H9 (cell line): ENCODE data around the gene PSMD8. TPM values are rescaled to one million over a fixed set of nuclear protein-coding genes. Genes with fewer than 3 reads are reported as not detected.

ENCODE experiments used
- DNase-seq: peaks from one replicate; pipeline ENCODE4 v3.0.0-alpha.2; 2017
- H2AFZ ChIP-seq: one replicate; pipeline ENCODE4 v1.6.1; 2013; ENCODE audit warnings: mild to moderate bottlenecking, low read length, control low read depth, moderate library complexity
- H2AK5ac ChIP-seq: 2 replicates; pipeline ENCODE4 v1.6.1; 2013; ENCODE audit warnings: low read length, control low read depth, mixed read lengths; ENCODE audit not compliant: insufficient read length
- H2BK120ac ChIP-seq: one replicate; pipeline ENCODE4 v1.6.1; 2013; ENCODE audit warnings: low read depth, mild to moderate bottlenecking, low read length, control low read depth, inconsistent platforms; ENCODE audit not compliant: poor library complexity, severe bottlenecking
- H2BK12ac ChIP-seq: 2 replicates; pipeline ENCODE4 v1.6.1; 2013; ENCODE audit warnings: low read length, control low read depth, mixed read lengths, low read depth; ENCODE audit not compliant: insufficient read length
- H2BK15ac ChIP-seq: 2 replicates; pipeline ENCODE4 v1.6.1; 2013; ENCODE audit warnings: low read depth, low read length, control low read depth
- H2BK20ac ChIP-seq: one replicate; pipeline ENCODE4 v1.6.1; 2013; ENCODE audit warnings: low read depth, mild to moderate bottlenecking, low read length, control low read depth, inconsistent platforms; ENCODE audit not compliant: poor library complexity, severe bottlenecking
- H2BK5ac ChIP-seq: 2 replicates; pipeline ENCODE4 v1.6.1; 2013; ENCODE audit warnings: low read length, control low read depth, mixed read lengths; ENCODE audit not compliant: insufficient read length
- H3K14ac ChIP-seq: 2 replicates; pipeline ENCODE4 v1.6.1; 2013; ENCODE audit warnings: low read length, control low read depth; ENCODE audit not compliant: insufficient read depth
- H3K18ac ChIP-seq: 2 replicates; pipeline ENCODE4 v1.6.1; 2013; ENCODE audit warnings: low read depth, mild to moderate bottlenecking, mixed read lengths, low read length, control low read depth; ENCODE audit not compliant: insufficient read length
- H3K23ac ChIP-seq: 2 replicates; pipeline ENCODE4 v1.6.1; 2013; ENCODE audit warnings: low read length, control low read depth, mixed read lengths, low read depth; ENCODE audit not compliant: insufficient read length
- H3K23me2 ChIP-seq: 2 replicates; pipeline ENCODE4 v1.6.1; 2013; ENCODE audit warnings: low read depth, mild to moderate bottlenecking, mixed read lengths, low read length, control low read depth; ENCODE audit not compliant: insufficient read length, poor library complexity, severe bottlenecking
- H3K27ac ChIP-seq: 2 replicates; pipeline ENCODE4 v1.5.1; 2013; ENCODE audit warnings: low read length, control low read depth, mixed read lengths, low read depth; ENCODE audit not compliant: insufficient read length
- H3K27me3 ChIP-seq: 2 replicates; pipeline ENCODE4 v1.6.1; 2013; ENCODE audit warnings: low read length, control low read depth, inconsistent platforms; ENCODE audit not compliant: insufficient read depth
- H3K4ac ChIP-seq: 2 replicates; pipeline ENCODE4 v1.6.1; 2013; ENCODE audit warnings: low read depth, mild to moderate bottlenecking, control low read depth, inconsistent platforms, low read length, moderate library complexity
- H3K4me1 ChIP-seq: 2 replicates; pipeline ENCODE4 v1.6.1; 2013; ENCODE audit warnings: low read length, control low read depth, inconsistent platforms; ENCODE audit not compliant: insufficient read depth
- H3K4me2 ChIP-seq: 2 replicates; pipeline ENCODE4 v1.6.1; 2013; ENCODE audit warnings: low read length, control low read depth, mixed read lengths; ENCODE audit not compliant: insufficient read length, insufficient read depth
- H3K56ac ChIP-seq: 2 replicates; pipeline ENCODE4 v1.6.1; 2013; ENCODE audit warnings: low read depth, mild to moderate bottlenecking, mixed read lengths, low read length, control low read depth; ENCODE audit not compliant: insufficient read length
- H3K79me1 ChIP-seq: 2 replicates; pipeline ENCODE4 v1.6.1; 2013; ENCODE audit warnings: low read depth, mild to moderate bottlenecking, moderate library complexity, low read length, control low read depth, inconsistent platforms; ENCODE audit not compliant: insufficient read depth, poor library complexity, severe bottlenecking
- H3K79me2 ChIP-seq: 2 replicates; pipeline ENCODE4 v1.6.1; 2013; ENCODE audit warnings: low read length, control low read depth, inconsistent platforms; ENCODE audit not compliant: insufficient read depth
- H3K9ac ChIP-seq: 2 replicates; pipeline ENCODE4 v1.6.1; 2013; ENCODE audit warnings: low read length, control low read depth, mixed read lengths; ENCODE audit not compliant: insufficient read length; ENCODE audit errors: extremely low read depth
- H3K9me3 ChIP-seq: one replicate; pipeline ENCODE4 v1.6.1; 2013; ENCODE audit warnings: low read depth, low read length, inconsistent platforms; ENCODE audit not compliant: control insufficient read depth
- H3T11ph ChIP-seq: one replicate; pipeline ENCODE4 v1.6.1; 2013; ENCODE audit warnings: mild to moderate bottlenecking, low read length, control low read depth, inconsistent platforms
- H4K20me1 ChIP-seq: one replicate; pipeline ENCODE4 v1.6.1; 2013; ENCODE audit not compliant: control insufficient read depth, insufficient read length, insufficient read depth
- H4K5ac ChIP-seq: 2 replicates; pipeline ENCODE4 v1.6.1; 2013; ENCODE audit warnings: low read depth, mild to moderate bottlenecking, mixed read lengths, low read length, control low read depth; ENCODE audit not compliant: insufficient read length
- H4K8ac ChIP-seq: replicated peaks from 2 replicates; pipeline ENCODE4 v1.6.1; 2013; ENCODE audit warnings: low read length, control low read depth, mixed read lengths, low read depth; ENCODE audit not compliant: insufficient read length
- H4K91ac ChIP-seq: 2 replicates; pipeline ENCODE4 v1.6.1; 2013; ENCODE audit warnings: low read depth, mild to moderate bottlenecking, moderate library complexity, mixed read lengths, low read length, control low read depth; ENCODE audit not compliant: insufficient read length
- H3K27ac Mint-ChIP-seq, 3 experiments: 2 replicates in 2 of 3; 3 replicates in 1 of 3; pipeline ENCODE4 v1.8.0; 2020 to 2021; ENCODE audit warnings: mixed read lengths in 3 of 3, mild to moderate bottlenecking in 1 of 3, moderate library complexity in 1 of 3
- H3K27me3 Mint-ChIP-seq: 2 replicates; pipeline ENCODE4 v1.8.0; 2021; ENCODE audit warnings: low read depth, mild to moderate bottlenecking, moderate library complexity, mixed read lengths
- H3K36me3 Mint-ChIP-seq, 3 experiments: 2 replicates in 2 of 3; 3 replicates in 1 of 3; pipeline ENCODE4 v1.8.0; 2020 to 2021; ENCODE audit warnings: low read depth in 3 of 3, mixed read lengths in 3 of 3; ENCODE audit not compliant: insufficient read depth in 1 of 3
- H3K4me1 Mint-ChIP-seq, 2 experiments: 2 replicates each; pipeline ENCODE4 v1.8.0; 2020; ENCODE audit warnings: mixed read lengths in 2 of 2
- H3K4me3 Mint-ChIP-seq, 2 experiments: 2 replicates in 1 of 2; 3 replicates in 1 of 2; pipeline ENCODE4 v1.8.0; 2020 to 2021; ENCODE audit warnings: mild to moderate bottlenecking in 2 of 2, mixed read lengths in 2 of 2, moderate library complexity in 1 of 2
- H3K9me3 Mint-ChIP-seq, 2 experiments: 2 replicates in 1 of 2; 3 replicates in 1 of 2; pipeline ENCODE4 v1.8.0; 2020; ENCODE audit warnings: mild to moderate bottlenecking in 2 of 2, mixed read lengths in 2 of 2, moderate library complexity in 1 of 2
- WGBS: extraction: QIAGEN DNeasy Blood & Tissue Kit; methylation state at CpG from one replicate; pipeline ENCODE4 v1.1.7; 2013; ENCODE audit warnings: missing lambda C conversion rate, low lambda C conversion rate, mixed read lengths; ENCODE audit not compliant: insufficient read length; ENCODE audit errors: extremely low coverage; 5-methylcytosine and 5-hydroxymethylcytosine counted together
- total RNA-seq: library from RNA; stranded (reverse); gene quantifications from 2 replicates; pipeline ENCODE4 v1.2.1, GENCODE V29; 2021
- TF ChIP-seq, protein P1 (sequence below): fragments of 200-600 bp; sonication (generic); conservative IDR thresholded peaks from 3 replicates; pipeline ENCODE4 v1.8.0; 2021; ENCODE audit warnings: antibody characterized with exemption, mild to moderate bottlenecking

PSMD8 gene
- total RNA-seq, 1 experiment from 2014 or later, result 189 TPM

DNA sequence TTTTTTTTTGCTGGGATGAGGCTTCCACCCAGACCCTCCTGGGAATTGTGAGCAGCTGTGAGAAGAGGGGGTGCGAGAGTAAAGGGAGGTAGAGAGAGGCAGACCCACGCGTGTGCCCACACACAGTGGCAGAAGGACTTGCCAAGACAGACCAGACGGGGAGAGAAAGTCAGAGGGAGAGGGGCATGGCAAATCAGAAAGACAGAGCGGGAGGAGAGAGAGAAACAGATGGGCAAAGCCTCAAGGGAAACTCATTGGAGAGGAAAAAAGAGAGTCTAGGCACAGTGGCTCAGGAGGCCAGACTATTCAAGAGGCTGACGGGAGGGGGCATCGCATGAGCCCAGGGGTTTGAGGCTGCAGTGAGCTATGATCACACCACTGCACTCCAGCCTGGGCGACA is 21.8 kb upstream of the PSMD8 start:
- Mint-ChIP-seq H3K36me3 (no peaks in the 10 kb centered on the region), H3K9me3 (no peaks in the 10 kb centered on the region), H3K27me3 (peaks cover 40% of the 10 kb centered on the region), H3K4me3 (no peak overlapping the region), H3K4me1 (peaks cover 0 to 5% of the 10 kb centered on the region in 2 experiments; a peak in 1 of 4 replicates), H3K27ac (peak overlapping the region in 1 of 3 experiments; percentile 19; a peak in 1 of 7 replicates)
- Histone ChIP-seq H2BK15ac (no peak overlapping the region), H3K4me2 (no peak overlapping the region), H2AK5ac (no peak overlapping the region), H3K18ac (no peak overlapping the region), H3K9ac (no peak overlapping the region), H2BK20ac (no peak overlapping the region), H4K5ac (no peak overlapping the region), H3K23me2 (no peaks in the 10 kb centered on the region), H3K56ac (no peak overlapping the region), H4K20me1 (no peaks in the 10 kb centered on the region), H2AFZ (no peak overlapping the region), H3K9me3 (no peaks in the 10 kb centered on the region), H3K14ac (no peak overlapping the region), H2BK12ac (no peak overlapping the region), H3K27ac (no peak overlapping the region), H2BK5ac (no peak overlapping the region), H2BK120ac (no peak overlapping the region), H3K27me3 (no peaks in the 10 kb centered on the region), H4K91ac (no peak overlapping the region), H3T11ph (no peak overlapping the region), H3K23ac (no peak overlapping the region), H4K8ac (no peak overlapping the region), H3K4me1 (no peaks in the 10 kb centered on the region), H3K79me2 (no peaks in the 10 kb centered on the region), H3K79me1 (no peaks in the 10 kb centered on the region), H3K4ac (no peak overlapping the region)
- TF ChIP-seq, protein P1, sequence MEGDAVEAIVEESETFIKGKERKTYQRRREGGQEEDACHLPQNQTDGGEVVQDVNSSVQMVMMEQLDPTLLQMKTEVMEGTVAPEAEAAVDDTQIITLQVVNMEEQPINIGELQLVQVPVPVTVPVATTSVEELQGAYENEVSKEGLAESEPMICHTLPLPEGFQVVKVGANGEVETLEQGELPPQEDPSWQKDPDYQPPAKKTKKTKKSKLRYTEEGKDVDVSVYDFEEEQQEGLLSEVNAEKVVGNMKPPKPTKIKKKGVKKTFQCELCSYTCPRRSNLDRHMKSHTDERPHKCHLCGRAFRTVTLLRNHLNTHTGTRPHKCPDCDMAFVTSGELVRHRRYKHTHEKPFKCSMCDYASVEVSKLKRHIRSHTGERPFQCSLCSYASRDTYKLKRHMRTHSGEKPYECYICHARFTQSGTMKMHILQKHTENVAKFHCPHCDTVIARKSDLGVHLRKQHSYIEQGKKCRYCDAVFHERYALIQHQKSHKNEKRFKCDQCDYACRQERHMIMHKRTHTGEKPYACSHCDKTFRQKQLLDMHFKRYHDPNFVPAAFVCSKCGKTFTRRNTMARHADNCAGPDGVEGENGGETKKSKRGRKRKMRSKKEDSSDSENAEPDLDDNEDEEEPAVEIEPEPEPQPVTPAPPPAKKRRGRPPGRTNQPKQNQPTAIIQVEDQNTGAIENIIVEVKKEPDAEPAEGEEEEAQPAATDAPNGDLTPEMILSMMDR, result no peak
- WGBS, result no CpG with 5 or more reads among the region's 8 CpGs
- DNase-seq, result no peak
